Mesendoderm (in vitro differentiated cells): ENCODE results near the gene LINGO4.

Experiments used
- DNase-seq: peaks from one replicate; pipeline ENCODE4 v3.0.0; 2013
- H2AK5ac ChIP-seq: 2 replicates; pipeline ENCODE4 v1.6.1; 2013; ENCODE audit warnings: low read length, inconsistent platforms
- H2BK120ac ChIP-seq: 2 replicates; pipeline ENCODE4 v1.6.1; 2013; ENCODE audit warnings: low read depth, mild to moderate bottlenecking, low read length, moderate library complexity, mixed read lengths
- H2BK15ac ChIP-seq: replicated peaks from 2 replicates; pipeline ENCODE4 v1.6.1; 2013; ENCODE audit warnings: low read depth, mild to moderate bottlenecking, moderate library complexity
- H2BK5ac ChIP-seq: 2 replicates; pipeline ENCODE4 v1.6.1; 2013; ENCODE audit warnings: low read length, inconsistent platforms
- H3K18ac ChIP-seq: 2 replicates; pipeline ENCODE4 v1.6.1; 2013; ENCODE audit warnings: mild to moderate bottlenecking, low read length, mixed read lengths
- H3K23ac ChIP-seq: one replicate; pipeline ENCODE4 v1.6.1; 2013; ENCODE audit warnings: low read length
- H3K27ac ChIP-seq: 2 replicates; pipeline ENCODE4 v1.5.1; 2013; ENCODE audit warnings: low read depth, mild to moderate bottlenecking, inconsistent platforms, low read length, moderate library complexity
- H3K27me3 ChIP-seq: 2 replicates; pipeline ENCODE4 v1.6.1; 2013; ENCODE audit warnings: low read length, control low read depth, mild to moderate bottlenecking, inconsistent platforms; ENCODE audit not compliant: insufficient read depth, poor library complexity
- H3K36me3 ChIP-seq: 2 replicates; pipeline ENCODE4 v1.6.1; 2013; ENCODE audit warnings: low read length, inconsistent platforms; ENCODE audit not compliant: control insufficient read depth, insufficient read depth
- H3K4ac ChIP-seq: one replicate; pipeline ENCODE4 v1.6.1; 2013; ENCODE audit warnings: low read depth, mild to moderate bottlenecking, low read length, moderate library complexity
- H3K4me1 ChIP-seq: 2 replicates; pipeline ENCODE4 v1.6.1; 2013; ENCODE audit warnings: low read depth, low read length, inconsistent platforms; ENCODE audit not compliant: control insufficient read depth
- H3K4me2 ChIP-seq: 2 replicates; pipeline ENCODE4 v1.6.1; 2013; ENCODE audit warnings: low read length
- H3K4me3 ChIP-seq: 2 replicates; pipeline ENCODE4 v1.5.1; 2013; ENCODE audit warnings: mild to moderate bottlenecking, low read length
- H3K56ac ChIP-seq: one replicate; pipeline ENCODE4 v1.6.1; 2013; ENCODE audit warnings: low read length
- H3K79me1 ChIP-seq: 2 replicates; pipeline ENCODE4 v1.6.1; 2013; ENCODE audit warnings: low read length, inconsistent platforms
- H3K79me2 ChIP-seq: 2 replicates; pipeline ENCODE4 v1.6.1; 2013; ENCODE audit warnings: mild to moderate bottlenecking, low read length; ENCODE audit not compliant: control insufficient read depth, insufficient read depth
- H3K9ac ChIP-seq: 2 replicates; pipeline ENCODE4 v1.6.1; 2013; ENCODE audit warnings: low read length, inconsistent platforms
- H4K5ac ChIP-seq: one replicate; pipeline ENCODE4 v1.6.1; 2013; ENCODE audit warnings: low read length
- H4K8ac ChIP-seq: one replicate; pipeline ENCODE4 v1.6.1; 2013; ENCODE audit warnings: low read depth, mild to moderate bottlenecking, control low read depth, low read length, moderate library complexity
- whole genome bisulfite sequencing: extraction: QIAGEN DNeasy Blood & Tissue Kit; methylation state at CpG from one replicate; pipeline ENCODE4 v1.1.7; 2013; ENCODE audit warnings: low lambda C conversion rate, missing lambda C conversion rate; ENCODE audit not compliant: insufficient coverage; ENCODE audit errors: extremely low coverage; 5-methylcytosine and 5-hydroxymethylcytosine counted together

Gene LINGO4

GRCh38 chr1:151829352-151830046 is 24.3 kb upstream of the LINGO4 start:
- H3K79me2 ChIP-seq: no peaks in the 10 kb centered on the region
- H3K18ac ChIP-seq: no peak overlapping the region
- H3K4ac ChIP-seq: no peak overlapping the region
- H3K4me3 ChIP-seq: no peak overlapping the region
- H3K36me3 ChIP-seq: no peaks in the 10 kb centered on the region
- peak overlapping the region; percentile 26 for H3K27ac ChIP-seq
- no peak overlapping the region for H2BK15ac ChIP-seq
- H3K4me1 ChIP-seq: peaks cover 32% of the 10 kb centered on the region
- H3K23ac ChIP-seq: no peak overlapping the region
- peak; percentile 22 for DNase-seq
- H3K4me2 ChIP-seq: peak overlapping the region; percentile 13
- peak overlapping the region; percentile 12 for H2BK5ac ChIP-seq
- no peaks in the 10 kb centered on the region for H3K27me3 ChIP-seq
- no peak overlapping the region for H4K5ac ChIP-seq
- WGBS: no CpG with 5 or more reads among the region's 4 CpGs
- H3K56ac ChIP-seq: peak overlapping the region; percentile 75
- no peaks in the 10 kb centered on the region for H3K79me1 ChIP-seq
- H4K8ac ChIP-seq: no peak overlapping the region
- no peak overlapping the region for H2AK5ac ChIP-seq
- H2BK120ac ChIP-seq: no peak overlapping the region
- peak overlapping the region; percentile 42 for H3K9ac ChIP-seq

GRCh38 chr1:151828921-151829320 is 23.7 kb upstream of the LINGO4 start:
- no peak overlapping the region for H3K4me3 ChIP-seq
- H2BK15ac ChIP-seq: no peak overlapping the region
- H2AK5ac ChIP-seq: no peak overlapping the region
- H3K79me2 ChIP-seq: no peaks in the 10 kb centered on the region
- H3K27ac ChIP-seq: peak overlapping the region; percentile 26
- no peak overlapping the region for H3K18ac ChIP-seq
- peak overlapping the region; percentile 12 for H2BK5ac ChIP-seq
- H3K4ac ChIP-seq: no peak overlapping the region
- H4K5ac ChIP-seq: no peak overlapping the region
- H3K4me2 ChIP-seq: peak overlapping the region; percentile 13
- no peaks in the 10 kb centered on the region for H3K36me3 ChIP-seq
- no peaks in the 10 kb centered on the region for H3K27me3 ChIP-seq
- H3K56ac ChIP-seq: peak overlapping the region; percentile 75
- H3K4me1 ChIP-seq: peaks cover 32% of the 10 kb centered on the region
- WGBS: no CpG with 5 or more reads among the region's 12 CpGs
- H3K79me1 ChIP-seq: no peaks in the 10 kb centered on the region
- H2BK120ac ChIP-seq: no peak overlapping the region
- H3K23ac ChIP-seq: no peak overlapping the region
- peak; percentile 91 for DNase-seq
- H3K9ac ChIP-seq: peak overlapping the region; percentile 42
- no peak overlapping the region for H4K8ac ChIP-seq

- no peaks in the 10 kb centered on the region for H3K36me3 ChIP-seq
- no peak overlapping the region for H2AK5ac ChIP-seq
- no peak overlapping the region for H4K5ac ChIP-seq
- no peak for DNase-seq
- H3K27ac ChIP-seq: no peak overlapping the region
- no CpG with 5 or more reads among the region's 9 CpGs for WGBS
- H3K23ac ChIP-seq: no peak overlapping the region
- H3K4ac ChIP-seq: no peak overlapping the region
- H4K8ac ChIP-seq: no peak overlapping the region
- no peaks in the 10 kb centered on the region for H3K79me2 ChIP-seq
- no peak overlapping the region for H3K4me2 ChIP-seq
- H3K18ac ChIP-seq: no peak overlapping the region
- no peak overlapping the region for H3K9ac ChIP-seq
- no peak overlapping the region for H2BK15ac ChIP-seq
- H3K56ac ChIP-seq: peak overlapping the region; percentile 45
- H3K4me1 ChIP-seq: peaks cover 37% of the 10 kb centered on the region
- H2BK120ac ChIP-seq: no peak overlapping the region
- no peak overlapping the region for H3K4me3 ChIP-seq
- no peaks in the 10 kb centered on the region for H3K27me3 ChIP-seq
- no peak overlapping the region for H2BK5ac ChIP-seq
- H3K79me1 ChIP-seq: no peaks in the 10 kb centered on the region
These were observed 22.6 kb upstream of the LINGO4 start for GRCh38 chr1:151827853-151828252.

DNA sequence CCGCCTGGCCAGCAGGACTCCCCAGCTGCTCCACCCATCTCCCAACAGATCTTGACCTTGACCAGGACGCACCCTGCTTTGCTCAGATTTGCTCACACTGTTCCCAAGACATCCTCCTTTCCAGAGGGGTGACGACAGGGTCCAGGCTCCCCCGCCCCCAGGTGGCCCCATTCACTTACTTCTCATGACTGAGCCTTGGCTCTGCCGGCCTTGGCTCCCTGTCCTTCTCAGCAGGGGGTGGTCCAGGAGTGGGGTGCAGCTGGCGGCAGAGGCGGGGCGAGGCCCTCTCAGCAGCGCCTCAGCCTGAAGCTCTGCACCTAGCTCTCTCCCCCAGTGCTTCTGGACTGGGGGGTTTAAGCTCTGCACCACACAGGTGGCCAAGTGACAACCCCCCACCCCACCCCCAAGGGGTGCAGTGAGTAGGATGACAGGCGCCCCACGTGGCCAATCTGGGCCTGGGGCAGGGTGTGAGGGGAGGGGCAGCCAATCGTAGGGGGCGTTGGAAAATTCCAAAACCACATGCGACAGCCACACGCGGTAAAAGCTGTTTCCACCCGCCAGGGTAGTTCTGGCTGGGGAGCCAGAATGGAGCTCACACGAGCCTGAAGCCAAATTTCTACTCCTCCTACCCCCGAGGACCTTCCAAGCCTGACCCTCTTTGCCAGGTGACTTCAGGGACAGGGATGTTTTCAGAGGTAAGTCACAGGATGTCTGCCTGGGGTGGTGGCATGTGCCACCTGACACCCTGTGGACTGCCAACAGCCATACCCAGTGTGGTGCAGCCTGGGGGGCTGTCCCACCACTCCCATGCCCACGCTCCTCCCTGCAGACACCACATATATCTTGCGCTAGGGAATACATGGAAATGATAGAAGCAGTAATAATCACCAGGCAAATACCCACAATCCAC is 20.8 kb upstream of the LINGO4 start:
- no CpG with 5 or more reads among the region's 21 CpGs for WGBS
- H2BK15ac ChIP-seq: no peak overlapping the region
- H3K4me3 ChIP-seq: no peak overlapping the region
- no peak overlapping the region for H2BK120ac ChIP-seq
- no peak overlapping the region for H3K23ac ChIP-seq
- H2AK5ac ChIP-seq: no peak overlapping the region
- H2BK5ac ChIP-seq: no peak overlapping the region
- no peak overlapping the region for H4K8ac ChIP-seq
- H3K79me2 ChIP-seq: no peaks in the 10 kb centered on the region
- H4K5ac ChIP-seq: no peak overlapping the region
- no peak overlapping the region for H3K9ac ChIP-seq
- H3K27ac ChIP-seq: no peak overlapping the region
- H3K18ac ChIP-seq: no peak overlapping the region
- H3K36me3 ChIP-seq: no peaks in the 10 kb centered on the region
- no peaks in the 10 kb centered on the region for H3K27me3 ChIP-seq
- no peak overlapping the region for H3K4me2 ChIP-seq
- H3K4me1 ChIP-seq: peaks cover 42% of the 10 kb centered on the region
- H3K56ac ChIP-seq: peak overlapping the region; percentile 35
- H3K4ac ChIP-seq: no peak overlapping the region
- peak; percentile 49 for DNase-seq
- H3K79me1 ChIP-seq: no peaks in the 10 kb centered on the region

DNA sequence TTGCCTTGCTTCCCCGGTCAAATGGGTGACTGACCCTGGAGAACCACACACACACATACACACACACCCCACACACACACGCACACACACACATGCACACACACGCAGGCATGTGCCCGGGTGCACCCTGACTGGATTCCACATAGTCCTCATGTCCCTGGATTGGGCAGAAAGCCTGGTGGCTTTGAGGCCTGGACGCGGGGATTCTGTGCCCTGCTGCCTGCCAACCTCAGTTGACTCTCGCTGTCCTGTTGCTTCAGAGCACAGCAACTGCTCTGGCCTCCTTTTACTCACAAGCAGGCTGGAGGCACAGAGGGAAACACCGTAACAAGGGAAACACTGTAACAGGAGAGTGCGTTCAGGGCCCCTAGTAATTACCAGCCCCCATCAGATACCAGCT is 20.0 kb upstream of the LINGO4 start:
- no CpG with 5 or more reads among the region's 9 CpGs for WGBS
- no peaks in the 10 kb centered on the region for H3K27me3 ChIP-seq
- no peaks in the 10 kb centered on the region for H3K79me1 ChIP-seq

More for the DNA sequence above, 20.0 kb upstream of the LINGO4 start:
- H2AK5ac ChIP-seq: no peak overlapping the region
- H3K18ac ChIP-seq: no peak overlapping the region
- H4K5ac ChIP-seq: no peak overlapping the region
- DNase-seq: no peak
- no peaks in the 10 kb centered on the region for H3K79me2 ChIP-seq
- peak overlapping the region; percentile 59 for H3K56ac ChIP-seq
- H2BK15ac ChIP-seq: no peak overlapping the region
- no peak overlapping the region for H3K9ac ChIP-seq
- H3K36me3 ChIP-seq: no peaks in the 10 kb centered on the region
- peaks cover 37% of the 10 kb centered on the region for H3K4me1 ChIP-seq
- H4K8ac ChIP-seq: no peak overlapping the region
- no peak overlapping the region for H3K4ac ChIP-seq
- H3K4me3 ChIP-seq: no peak overlapping the region
- H2BK120ac ChIP-seq: no peak overlapping the region
- no peak overlapping the region for H3K27ac ChIP-seq
- H3K4me2 ChIP-seq: no peak overlapping the region
- no peak overlapping the region for H3K23ac ChIP-seq
- H2BK5ac ChIP-seq: no peak overlapping the region
